ENCODE results near the gene CLIP2.
"Not testable (repeated sequence)": the region's sequence is repeated elsewhere in the genome, so short reads cannot be mapped to it uniquely, and the experiment has no call there.

DNA sequence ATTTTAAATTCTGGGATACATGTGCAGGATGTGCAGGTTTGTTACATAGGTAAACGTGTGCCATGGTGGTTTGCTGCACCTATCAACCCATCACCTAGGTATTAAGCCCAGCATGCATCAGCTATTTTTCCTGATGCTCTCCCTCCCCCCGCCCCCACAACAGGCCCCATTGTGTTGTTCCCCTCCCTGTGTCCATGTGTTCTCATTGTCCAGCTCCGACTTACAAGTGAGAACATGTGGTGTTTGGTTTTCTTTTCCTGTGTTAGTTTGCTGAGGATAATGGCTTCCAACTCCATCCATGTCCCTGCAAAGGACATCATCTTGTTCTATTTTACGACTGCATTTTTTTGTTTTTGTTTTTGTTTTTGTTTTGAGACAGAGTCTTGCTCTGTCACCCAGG, 26.7 kb downstream of the CLIP2 start:
- TF ChIP-seq POLR2AphosphoS5 (IDR thresholded peaks at IDR 0.05; ENCODE audit: insufficient read depth in 1 of 2, low read depth in 1 of 2); POLR2A (IDR thresholded peaks at IDR 0.05): not testable (repeated sequence)
- TF ChIP-seq, protein P1, sequence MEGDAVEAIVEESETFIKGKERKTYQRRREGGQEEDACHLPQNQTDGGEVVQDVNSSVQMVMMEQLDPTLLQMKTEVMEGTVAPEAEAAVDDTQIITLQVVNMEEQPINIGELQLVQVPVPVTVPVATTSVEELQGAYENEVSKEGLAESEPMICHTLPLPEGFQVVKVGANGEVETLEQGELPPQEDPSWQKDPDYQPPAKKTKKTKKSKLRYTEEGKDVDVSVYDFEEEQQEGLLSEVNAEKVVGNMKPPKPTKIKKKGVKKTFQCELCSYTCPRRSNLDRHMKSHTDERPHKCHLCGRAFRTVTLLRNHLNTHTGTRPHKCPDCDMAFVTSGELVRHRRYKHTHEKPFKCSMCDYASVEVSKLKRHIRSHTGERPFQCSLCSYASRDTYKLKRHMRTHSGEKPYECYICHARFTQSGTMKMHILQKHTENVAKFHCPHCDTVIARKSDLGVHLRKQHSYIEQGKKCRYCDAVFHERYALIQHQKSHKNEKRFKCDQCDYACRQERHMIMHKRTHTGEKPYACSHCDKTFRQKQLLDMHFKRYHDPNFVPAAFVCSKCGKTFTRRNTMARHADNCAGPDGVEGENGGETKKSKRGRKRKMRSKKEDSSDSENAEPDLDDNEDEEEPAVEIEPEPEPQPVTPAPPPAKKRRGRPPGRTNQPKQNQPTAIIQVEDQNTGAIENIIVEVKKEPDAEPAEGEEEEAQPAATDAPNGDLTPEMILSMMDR (IDR thresholded peaks at IDR 0.05): not testable (repeated sequence)

All from vagina (tissue), 2 donors.